Measurements from ENCODE around the gene TMEM38A. TPM values are rescaled to one million over a fixed set of nuclear protein-coding genes. Genes with fewer than 3 reads are reported as not detected.

TMEM38A gene
- polyA plus RNA-seq, 1 donor from 2014 or later = 8.6 TPM

DNA sequence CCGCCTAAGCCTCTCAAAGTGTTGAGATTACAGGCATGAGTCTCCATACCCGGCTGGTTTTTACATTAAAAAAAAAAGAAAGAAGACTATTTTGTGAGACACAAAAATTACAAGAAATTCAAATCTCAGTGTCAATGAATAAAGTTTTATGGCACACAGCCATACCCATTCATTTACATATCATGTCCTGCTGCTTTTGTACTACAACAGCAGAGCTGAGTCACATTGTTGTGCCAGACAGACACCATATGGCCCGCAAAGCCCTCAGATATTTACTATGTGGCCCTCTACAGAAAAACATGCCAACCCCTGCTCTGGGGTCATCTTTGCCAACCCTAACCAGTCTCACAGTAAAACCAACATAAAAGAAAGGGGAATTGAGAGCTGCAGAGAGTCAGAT lies 6.3 kb upstream of the TMEM38A start:
- TF ChIP-seq POLR2AphosphoS5 (IDR thresholded peaks at IDR 0.05) (no peak), TAF1 (IDR thresholded peaks at IDR 0.05; ENCODE audit: low read depth) (no peak), RAD21 (conservative IDR thresholded peaks at IDR 0.05) (no peak), EP300 (conservative IDR thresholded peaks at IDR 0.05; ENCODE audit: poor library complexity, severe bottlenecking) (no peak), EZH2 (IDR thresholded peaks at IDR 0.05; ENCODE audit: borderline replicate concordance, insufficient read depth, low read length, poor library complexity, severe bottlenecking) (no peak), SMC3 (conservative IDR thresholded peaks at IDR 0.05; ENCODE audit: poor library complexity) (no peak), MXI1 (conservative IDR thresholded peaks at IDR 0.05; ENCODE audit: poor library complexity, severe bottlenecking) (no peak)
- TF ChIP-seq, protein P1, sequence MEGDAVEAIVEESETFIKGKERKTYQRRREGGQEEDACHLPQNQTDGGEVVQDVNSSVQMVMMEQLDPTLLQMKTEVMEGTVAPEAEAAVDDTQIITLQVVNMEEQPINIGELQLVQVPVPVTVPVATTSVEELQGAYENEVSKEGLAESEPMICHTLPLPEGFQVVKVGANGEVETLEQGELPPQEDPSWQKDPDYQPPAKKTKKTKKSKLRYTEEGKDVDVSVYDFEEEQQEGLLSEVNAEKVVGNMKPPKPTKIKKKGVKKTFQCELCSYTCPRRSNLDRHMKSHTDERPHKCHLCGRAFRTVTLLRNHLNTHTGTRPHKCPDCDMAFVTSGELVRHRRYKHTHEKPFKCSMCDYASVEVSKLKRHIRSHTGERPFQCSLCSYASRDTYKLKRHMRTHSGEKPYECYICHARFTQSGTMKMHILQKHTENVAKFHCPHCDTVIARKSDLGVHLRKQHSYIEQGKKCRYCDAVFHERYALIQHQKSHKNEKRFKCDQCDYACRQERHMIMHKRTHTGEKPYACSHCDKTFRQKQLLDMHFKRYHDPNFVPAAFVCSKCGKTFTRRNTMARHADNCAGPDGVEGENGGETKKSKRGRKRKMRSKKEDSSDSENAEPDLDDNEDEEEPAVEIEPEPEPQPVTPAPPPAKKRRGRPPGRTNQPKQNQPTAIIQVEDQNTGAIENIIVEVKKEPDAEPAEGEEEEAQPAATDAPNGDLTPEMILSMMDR (IDR thresholded peaks at IDR 0.05; ENCODE audit: poor library complexity, severe bottlenecking) = no peak
- TF ChIP-seq, protein P2, sequence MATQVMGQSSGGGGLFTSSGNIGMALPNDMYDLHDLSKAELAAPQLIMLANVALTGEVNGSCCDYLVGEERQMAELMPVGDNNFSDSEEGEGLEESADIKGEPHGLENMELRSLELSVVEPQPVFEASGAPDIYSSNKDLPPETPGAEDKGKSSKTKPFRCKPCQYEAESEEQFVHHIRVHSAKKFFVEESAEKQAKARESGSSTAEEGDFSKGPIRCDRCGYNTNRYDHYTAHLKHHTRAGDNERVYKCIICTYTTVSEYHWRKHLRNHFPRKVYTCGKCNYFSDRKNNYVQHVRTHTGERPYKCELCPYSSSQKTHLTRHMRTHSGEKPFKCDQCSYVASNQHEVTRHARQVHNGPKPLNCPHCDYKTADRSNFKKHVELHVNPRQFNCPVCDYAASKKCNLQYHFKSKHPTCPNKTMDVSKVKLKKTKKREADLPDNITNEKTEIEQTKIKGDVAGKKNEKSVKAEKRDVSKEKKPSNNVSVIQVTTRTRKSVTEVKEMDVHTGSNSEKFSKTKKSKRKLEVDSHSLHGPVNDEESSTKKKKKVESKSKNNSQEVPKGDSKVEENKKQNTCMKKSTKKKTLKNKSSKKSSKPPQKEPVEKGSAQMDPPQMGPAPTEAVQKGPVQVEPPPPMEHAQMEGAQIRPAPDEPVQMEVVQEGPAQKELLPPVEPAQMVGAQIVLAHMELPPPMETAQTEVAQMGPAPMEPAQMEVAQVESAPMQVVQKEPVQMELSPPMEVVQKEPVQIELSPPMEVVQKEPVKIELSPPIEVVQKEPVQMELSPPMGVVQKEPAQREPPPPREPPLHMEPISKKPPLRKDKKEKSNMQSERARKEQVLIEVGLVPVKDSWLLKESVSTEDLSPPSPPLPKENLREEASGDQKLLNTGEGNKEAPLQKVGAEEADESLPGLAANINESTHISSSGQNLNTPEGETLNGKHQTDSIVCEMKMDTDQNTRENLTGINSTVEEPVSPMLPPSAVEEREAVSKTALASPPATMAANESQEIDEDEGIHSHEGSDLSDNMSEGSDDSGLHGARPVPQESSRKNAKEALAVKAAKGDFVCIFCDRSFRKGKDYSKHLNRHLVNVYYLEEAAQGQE (IDR thresholded peaks at IDR 0.05; ENCODE audit: borderline replicate concordance) = no peak
- Histone ChIP-seq H2AFZ (ENCODE audit: low read depth, low read length) (no peak overlapping the region), H4K20me1 (ENCODE audit: insufficient read depth) (no peaks in the 10 kb centered on the region), H3K79me2 (replicated peaks; ENCODE audit: insufficient read depth, low read length) (peaks cover 18% of the 10 kb centered on the region), H3K4me3 (ENCODE audit: low read length) (no peak overlapping the region), H3K4me2 (ENCODE audit: low read length) (no peak overlapping the region), H3K27me3 (ENCODE audit: insufficient read depth, low read depth, low read length) (no peaks in the 10 kb centered on the region), H3K27ac (ENCODE audit: low read length) (no peak overlapping the region), H3F3A (ENCODE audit: insufficient read depth, low read length, poor library complexity, severe bottlenecking) (no peaks in the 10 kb centered on the region), H3K9me3 (ENCODE audit: low read length) (no peaks in the 10 kb centered on the region), H3K36me3 (ENCODE audit: insufficient read depth, low read length) (no peaks in the 10 kb centered on the region), H3K9ac (ENCODE audit: low read length) (no peak overlapping the region), H3K9me2 (ENCODE audit: insufficient read depth, low read length) (no peaks in the 10 kb centered on the region)

DNA sequence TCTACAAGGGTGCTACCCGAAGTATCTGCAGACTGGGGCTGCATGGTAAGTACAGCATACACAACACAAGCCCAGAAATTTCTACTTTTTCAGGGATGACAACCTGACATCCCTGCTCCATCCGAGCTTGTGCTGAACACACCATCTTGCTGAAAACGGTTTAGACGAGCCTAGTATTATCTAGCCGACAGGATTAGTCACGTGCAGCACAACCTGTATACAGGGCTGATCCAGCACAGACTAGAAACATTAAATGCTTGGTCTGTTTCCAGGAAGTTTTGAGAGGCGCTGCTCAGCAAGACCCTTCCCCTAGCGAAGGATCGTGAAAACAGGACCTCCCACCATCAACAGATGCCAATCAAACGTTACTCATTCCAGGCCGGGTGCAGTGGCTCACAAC lies 5.2 kb upstream of the TMEM38A start:
- TF ChIP-seq, protein P1 (IDR thresholded peaks at IDR 0.05; ENCODE audit: poor library complexity, severe bottlenecking) = no peak
- no peak for TF ChIP-seq MXI1 (conservative IDR thresholded peaks at IDR 0.05; ENCODE audit: poor library complexity, severe bottlenecking)
- TF ChIP-seq EP300 (conservative IDR thresholded peaks at IDR 0.05; ENCODE audit: poor library complexity, severe bottlenecking) = no peak
- no peak for TF ChIP-seq POLR2AphosphoS5 (IDR thresholded peaks at IDR 0.05)
- no peak for TF ChIP-seq TAF1 (IDR thresholded peaks at IDR 0.05; ENCODE audit: low read depth)
- TF ChIP-seq RAD21 (conservative IDR thresholded peaks at IDR 0.05) = no peak
- TF ChIP-seq EZH2 (IDR thresholded peaks at IDR 0.05; ENCODE audit: borderline replicate concordance, insufficient read depth, low read length, poor library complexity, severe bottlenecking) = no peak
- TF ChIP-seq, protein P2 (IDR thresholded peaks at IDR 0.05; ENCODE audit: borderline replicate concordance) = no peak
- no peak for TF ChIP-seq SMC3 (conservative IDR thresholded peaks at IDR 0.05; ENCODE audit: poor library complexity)
- no peak overlapping the region for H3K9ac ChIP-seq (ENCODE audit: low read length)
- no peak overlapping the region for H3K4me2 ChIP-seq (ENCODE audit: low read length)
- H3K27ac ChIP-seq (ENCODE audit: low read length) = no peak overlapping the region
- no peak overlapping the region for H3K4me3 ChIP-seq (ENCODE audit: low read length)
- H3K27me3 ChIP-seq (ENCODE audit: insufficient read depth, low read depth, low read length) = peaks cover 3% of the 10 kb centered on the region
- H2AFZ ChIP-seq (ENCODE audit: low read depth, low read length) = no peak overlapping the region
- no peaks in the 10 kb centered on the region for H3K36me3 ChIP-seq (ENCODE audit: insufficient read depth, low read length)
- peaks cover 19% of the 10 kb centered on the region for H3K79me2 ChIP-seq (replicated peaks; ENCODE audit: insufficient read depth, low read length)
- no peaks in the 10 kb centered on the region for H3K9me3 ChIP-seq (ENCODE audit: low read length)
- H3K9me2 ChIP-seq (ENCODE audit: insufficient read depth, low read length) = no peaks in the 10 kb centered on the region
- H4K20me1 ChIP-seq (ENCODE audit: insufficient read depth) = no peaks in the 10 kb centered on the region
- no peaks in the 10 kb centered on the region for H3F3A ChIP-seq (ENCODE audit: insufficient read depth, low read length, poor library complexity, severe bottlenecking)

Measured in neural cell (in vitro differentiated cells).